PC-9 (cell line): ENCODE data around the gene OR8D2.

ENCODE experiments used
- CTCF ChIP-seq: fragments of 200-600 bp; sonication (generic); conservative IDR thresholded peaks from 2 replicates; pipeline ENCODE4 v1.6.1; 2017; ENCODE audit warnings: mixed run types, antibody characterized with exemption, mild to moderate bottlenecking, moderate library complexity
- EZH2 ChIP-seq: fragments of 200-600 bp; sonication (generic); IDR thresholded peaks from 2 replicates; pipeline ENCODE4 v1.8.0; 2017; ENCODE audit warnings: antibody characterized with exemption, low read depth

- TF ChIP-seq CTCF: no peak
- TF ChIP-seq EZH2: no peak
Measured at GRCh38 chr11:124311670-124312069, 8.3 kb downstream of the OR8D2 start.
